GM21576 (cell line): Measurements from ENCODE around the gene SRMS.
"Not testable (repeated sequence)": the region's sequence is repeated elsewhere in the genome, so short reads cannot be mapped to it uniquely, and the experiment has no call there.

ENCODE experiments used
- ATAC-seq: cut with Tn5 transposase; IDR thresholded peaks from one replicate; pipeline ENCODE4 v1.9.1; 2021; ENCODE audit warnings: mild to moderate bottlenecking, moderate library complexity; ENCODE audit not compliant: unreplicated experiment

SRMS gene

DNA sequence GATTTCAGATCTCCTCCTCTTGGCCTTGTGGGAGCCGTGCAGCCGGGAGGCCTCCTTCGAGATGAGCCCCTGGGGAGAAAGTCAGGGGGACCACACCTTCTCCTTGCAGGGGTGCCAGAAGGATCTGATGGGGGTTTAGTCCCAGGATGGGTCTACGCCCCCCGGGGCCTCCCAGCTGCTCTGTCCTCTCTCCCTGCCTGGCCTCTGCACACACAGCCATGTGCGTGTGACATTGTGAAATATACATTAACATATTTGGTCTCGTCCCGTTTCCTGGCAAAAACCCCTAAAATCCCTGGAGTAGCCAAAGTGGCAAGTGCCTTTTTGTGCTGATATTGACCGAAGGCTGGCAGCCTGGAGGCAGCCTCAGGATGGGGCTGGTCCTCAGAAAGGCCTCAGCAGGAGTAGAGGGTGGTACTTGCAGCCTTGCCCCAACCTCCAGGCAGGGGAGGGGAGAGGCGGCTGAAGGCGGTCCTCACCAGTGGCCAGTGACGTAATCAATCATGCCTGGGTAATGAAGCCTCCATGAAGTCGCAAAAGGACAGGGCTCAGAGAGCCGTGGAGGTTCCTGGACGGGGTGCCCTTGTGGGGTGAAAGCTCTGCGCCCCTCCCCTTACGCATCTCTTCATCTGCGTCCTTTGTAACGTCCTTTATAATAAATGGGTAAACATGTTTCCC, 31.6 kb upstream of the SRMS start:
- ATAC-seq, result no peak

DNA sequence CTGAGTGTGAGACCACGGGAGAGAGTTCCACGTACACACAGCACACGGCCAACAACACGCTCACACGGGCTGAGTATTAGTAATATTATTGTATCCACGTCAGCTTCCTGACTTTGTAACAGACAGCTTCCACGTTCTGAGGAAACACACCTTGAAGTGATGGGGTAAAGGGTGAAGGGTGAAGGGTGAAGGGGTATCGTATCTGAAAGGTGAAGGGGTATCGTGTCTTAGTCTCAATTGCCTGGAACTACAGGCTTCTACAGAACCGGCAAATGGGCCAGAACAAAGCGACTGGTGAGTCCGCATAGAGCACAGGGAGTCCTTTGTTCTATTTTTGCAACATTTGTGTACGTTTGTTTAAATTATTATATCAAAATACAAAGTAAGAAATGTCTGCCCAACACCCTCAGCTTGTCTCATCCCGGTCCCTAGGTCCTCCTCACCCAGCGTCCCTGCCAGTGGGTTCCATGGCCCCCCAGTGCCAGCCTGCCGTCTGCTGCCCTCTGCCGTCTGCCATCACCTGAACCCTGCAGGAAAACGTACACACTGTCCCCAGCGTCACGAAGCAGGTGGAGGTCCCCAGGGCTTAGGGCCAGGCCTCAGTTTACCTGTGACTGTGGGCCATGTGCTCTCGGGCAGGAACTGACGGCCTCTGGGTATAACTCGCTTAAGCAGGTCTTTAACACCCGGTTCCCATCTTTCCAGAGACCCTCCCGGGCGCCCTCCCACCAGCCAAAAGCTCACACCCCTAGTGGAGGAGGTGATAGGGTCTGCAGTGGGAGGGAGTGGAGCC, 30.9 kb upstream of the SRMS start:
- no peak for ATAC-seq

DNA sequence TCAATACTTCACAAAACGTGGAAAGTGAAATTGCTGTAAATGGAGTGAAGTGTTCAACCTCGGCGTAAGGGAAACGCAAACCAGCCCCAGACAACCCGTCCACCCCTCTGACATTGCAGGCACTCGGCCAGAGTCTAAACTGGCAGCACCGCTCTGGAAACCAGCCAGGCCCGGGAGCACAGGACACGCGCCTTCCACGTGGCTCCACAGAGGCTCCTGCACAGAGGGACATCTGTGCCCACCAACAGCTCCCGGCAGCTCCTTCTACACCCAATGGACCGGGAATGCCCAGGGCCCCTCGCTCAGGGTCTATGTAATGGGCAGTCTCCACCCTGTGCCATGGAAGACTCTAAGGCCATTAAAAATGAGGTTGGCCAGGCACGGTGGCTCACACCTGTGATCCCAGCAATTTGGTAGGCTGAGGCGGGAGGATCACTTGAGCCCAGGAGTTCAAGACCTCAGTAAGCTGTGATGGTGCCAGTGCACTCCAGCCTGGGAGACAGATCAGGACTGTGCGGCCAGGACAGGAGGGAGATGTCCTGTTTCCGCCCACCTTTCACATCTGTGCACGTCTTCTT, 29.9 kb upstream of the SRMS start:
- no peak for ATAC-seq

DNA sequence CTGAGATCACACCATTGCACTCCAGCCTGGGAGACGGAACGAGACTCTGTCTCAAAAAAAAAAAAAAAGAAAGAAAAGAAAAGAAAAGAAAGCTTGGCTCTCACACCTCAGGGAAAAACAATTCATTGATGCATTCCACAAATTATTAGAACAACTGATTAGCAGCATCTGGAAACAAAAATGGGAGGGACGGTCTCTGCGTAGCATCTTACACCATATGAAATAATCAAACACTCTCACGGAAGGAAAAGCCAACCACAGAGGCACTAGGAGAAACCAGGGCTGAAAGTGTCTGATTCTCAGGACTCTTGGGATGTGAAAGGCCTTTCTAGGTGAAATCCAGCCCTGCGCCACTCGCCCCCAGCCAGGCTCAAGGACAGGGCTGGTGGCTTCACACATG, 28.8 kb upstream of the SRMS start:
- ATAC-seq, result no peak

DNA sequence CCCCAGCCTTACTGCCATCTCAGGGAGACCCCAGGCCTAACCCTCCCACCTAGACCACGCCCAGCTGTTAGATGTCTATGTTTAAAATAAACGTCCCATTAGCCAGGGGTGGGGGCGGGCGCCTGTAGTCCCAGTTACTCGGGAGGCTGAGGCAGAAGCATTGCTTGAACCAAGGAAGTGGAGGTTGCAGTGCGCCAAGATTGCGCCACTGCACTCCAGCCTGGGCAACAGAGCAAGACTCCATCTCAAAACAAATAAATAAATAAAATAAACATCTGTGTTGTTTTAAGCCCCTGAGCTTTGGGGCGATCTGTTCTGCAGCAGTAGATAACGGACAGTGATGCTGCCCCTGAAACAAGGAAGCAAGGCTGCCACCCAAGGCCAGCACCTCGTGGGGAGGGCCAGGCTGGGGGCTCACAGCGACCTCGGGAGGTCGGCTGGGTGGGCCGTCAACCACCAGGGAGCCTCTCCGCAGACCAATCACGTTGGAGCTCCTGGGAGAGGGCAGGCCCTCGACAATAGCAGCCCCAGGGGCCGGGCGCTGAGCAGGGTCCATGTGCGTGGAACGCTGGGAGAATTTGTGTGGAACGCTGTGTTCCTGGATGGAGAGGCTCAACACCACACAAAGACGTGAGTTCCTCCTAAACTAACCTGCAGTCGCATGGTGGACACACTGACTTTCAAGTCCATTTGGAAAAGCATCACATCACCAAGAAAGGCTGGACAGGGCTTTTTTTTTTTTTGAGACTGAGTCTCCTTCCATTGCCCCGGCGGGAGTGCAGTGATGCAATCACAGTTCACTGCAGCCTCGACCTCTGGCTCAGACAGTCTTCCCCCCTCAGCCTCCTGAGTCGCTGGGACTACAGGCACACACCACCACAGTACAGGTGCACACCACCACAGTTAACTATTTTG, 27.5 kb upstream of the SRMS start:
- no peak for ATAC-seq

DNA sequence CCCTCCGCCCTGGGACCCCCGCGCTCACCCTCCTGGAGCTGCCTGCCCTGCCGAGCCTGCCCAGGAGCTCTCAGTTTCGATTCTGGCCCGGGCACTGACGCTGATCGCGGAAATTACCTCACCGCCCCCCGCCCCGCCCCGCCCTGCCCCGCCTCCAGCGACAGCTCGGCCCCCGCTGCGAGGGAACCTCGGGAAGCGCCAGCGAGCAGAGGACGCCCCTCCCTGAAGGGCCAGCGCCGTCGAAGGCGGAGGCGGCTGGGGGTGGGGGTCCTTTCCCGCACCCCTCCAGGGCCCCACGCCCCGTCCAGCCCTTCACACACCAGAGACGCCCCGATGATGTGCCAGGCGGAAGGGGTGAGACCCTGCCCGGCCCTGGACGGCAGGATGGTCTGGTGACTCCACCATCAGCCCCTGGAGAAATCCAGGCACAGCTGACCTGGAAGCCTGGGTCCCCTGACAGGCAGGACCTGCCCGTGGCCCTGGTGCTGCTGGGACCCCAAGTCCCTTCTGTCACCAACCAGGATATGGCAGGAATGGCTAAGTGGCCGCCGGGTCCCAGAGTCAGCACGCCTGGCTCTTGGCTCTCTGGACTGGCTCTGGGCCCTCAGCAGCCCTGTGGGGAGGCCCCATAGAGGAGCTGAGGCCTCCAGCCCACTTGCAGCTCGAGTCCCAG, 26.7 kb upstream of the SRMS start, which contains the start of gene HELZ2:
Gene HELZ2, minus strand, starts transcription at position 84 of the 673 bp plus-strand sequence. CDS start 1,854 bp downstream, outside the sequence.
- ATAC-seq, result no peak

DNA sequence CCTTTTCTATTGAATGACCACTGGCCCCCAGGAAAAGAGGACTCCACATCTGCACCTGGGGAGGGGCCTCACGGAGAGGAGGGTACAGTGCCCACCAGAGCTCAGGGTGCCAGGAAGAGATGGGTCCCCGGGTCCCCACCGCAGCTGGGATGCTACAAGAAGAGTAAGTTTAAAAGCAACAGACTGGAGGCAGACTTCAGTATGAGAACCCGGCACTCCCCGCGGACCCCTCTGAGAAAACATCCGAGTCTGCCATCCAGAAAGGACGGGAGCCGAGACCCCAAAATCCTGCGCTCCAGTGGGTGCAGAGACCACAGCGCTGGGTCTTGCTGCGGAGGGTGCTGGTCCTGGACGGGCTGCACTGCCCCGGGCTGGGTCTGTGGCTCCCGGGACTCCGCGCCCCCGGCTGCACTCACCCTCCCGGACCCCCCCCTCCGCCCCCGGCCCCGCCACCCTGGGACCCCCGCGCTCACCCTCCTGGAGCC, 26.1 kb upstream of the SRMS start:
- ATAC-seq, result no peak

DNA sequence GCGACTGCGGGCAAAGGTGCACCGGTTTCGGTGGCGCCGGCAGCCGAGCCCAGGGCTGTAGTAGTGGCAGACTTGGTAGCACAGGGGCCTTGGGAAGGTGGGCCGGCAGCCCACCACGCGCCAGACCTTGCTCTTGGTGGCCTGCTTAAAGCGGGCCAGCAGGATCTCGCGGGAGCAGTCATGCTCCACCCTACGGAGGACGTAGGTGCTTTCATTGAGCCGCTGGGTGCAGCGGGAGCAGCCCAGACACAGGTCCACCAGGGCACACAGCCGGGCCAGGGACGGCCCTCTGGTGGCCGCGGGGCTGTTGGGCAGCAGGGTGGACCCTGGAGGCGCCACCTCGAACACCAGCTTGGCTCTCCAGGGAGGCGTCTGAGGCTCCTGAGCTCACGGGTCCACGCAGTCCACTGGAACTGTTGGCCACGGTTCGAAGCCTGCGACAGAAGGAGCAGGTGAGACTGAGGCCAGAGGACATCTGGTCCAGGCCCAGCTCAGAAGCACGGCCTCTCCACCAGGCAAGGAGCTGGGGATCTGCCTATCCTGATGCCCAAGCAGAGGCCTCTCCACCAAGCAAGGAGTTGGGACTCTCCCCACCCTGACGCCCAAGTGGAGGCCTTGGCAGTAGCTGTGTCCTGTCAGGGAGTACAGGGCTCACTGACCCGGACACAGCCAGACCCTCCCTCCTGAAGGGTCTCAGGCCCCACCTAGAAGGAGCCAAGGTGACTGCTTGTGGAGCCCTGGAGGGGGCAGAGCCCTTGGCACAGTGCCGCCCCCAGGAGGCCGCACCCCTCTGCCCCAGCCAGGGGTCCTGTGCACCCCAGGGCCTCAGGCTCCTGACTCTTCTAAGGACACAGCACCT, 25.5 kb upstream of the SRMS start:
- ATAC-seq, result no peak

DNA sequence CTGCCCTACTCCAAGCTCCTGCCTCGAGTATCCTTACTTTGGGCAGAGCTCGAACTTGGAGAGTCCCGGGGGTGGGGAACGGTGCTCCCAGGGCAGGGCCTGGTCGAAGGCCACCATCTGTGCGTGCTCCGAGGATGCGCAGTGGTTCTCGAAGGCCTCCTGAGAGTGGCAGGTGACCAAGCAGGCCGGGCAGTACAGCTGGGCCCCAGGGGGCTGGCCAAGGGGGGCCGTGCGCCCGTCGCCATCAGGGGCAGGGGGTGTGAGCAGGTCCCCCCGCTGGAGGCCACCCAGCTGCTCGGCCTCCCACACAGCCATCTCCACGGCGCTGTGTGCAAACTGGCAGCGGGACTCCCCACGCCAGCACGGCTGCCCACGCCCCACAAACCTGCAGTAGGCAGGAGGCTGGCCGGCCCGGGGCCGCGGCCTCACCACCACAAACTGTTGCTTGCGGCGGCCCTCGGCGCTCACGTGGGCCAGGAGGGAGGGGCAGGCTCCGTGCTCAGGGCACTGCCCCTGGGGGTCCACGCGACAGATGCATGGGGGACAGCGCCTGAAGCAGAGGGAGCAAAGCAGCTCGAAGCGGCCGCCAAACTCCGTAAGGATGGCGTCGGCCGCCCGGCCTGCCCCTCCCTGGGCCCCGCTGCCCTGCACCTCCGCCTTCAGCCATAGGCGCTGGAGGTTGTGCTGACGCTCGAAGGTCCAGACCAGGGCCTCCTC, 24.7 kb upstream of the SRMS start:
- ATAC-seq, result no peak

DNA sequence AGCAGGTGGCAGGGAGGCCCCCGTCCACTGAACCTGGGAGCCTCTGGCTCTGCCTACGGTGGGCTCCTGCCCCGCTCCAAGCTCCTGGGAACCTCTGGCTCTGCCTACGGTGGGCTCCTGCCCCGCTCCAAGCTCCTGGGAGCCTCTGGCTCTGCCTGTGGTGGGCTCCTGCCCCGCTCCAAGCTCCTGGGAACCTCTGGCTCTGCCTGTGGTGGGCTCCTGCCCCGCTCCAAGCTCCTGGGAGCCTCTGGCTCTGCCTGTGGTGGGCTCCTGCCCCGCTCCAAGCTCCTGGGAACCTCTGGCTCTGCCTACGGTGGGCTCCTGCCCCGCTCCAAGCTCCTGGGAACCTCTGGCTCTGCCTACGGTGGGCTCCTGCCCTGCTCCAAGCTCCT, 23.5 kb upstream of the SRMS start:
- not testable (repeated sequence) for ATAC-seq

DNA sequence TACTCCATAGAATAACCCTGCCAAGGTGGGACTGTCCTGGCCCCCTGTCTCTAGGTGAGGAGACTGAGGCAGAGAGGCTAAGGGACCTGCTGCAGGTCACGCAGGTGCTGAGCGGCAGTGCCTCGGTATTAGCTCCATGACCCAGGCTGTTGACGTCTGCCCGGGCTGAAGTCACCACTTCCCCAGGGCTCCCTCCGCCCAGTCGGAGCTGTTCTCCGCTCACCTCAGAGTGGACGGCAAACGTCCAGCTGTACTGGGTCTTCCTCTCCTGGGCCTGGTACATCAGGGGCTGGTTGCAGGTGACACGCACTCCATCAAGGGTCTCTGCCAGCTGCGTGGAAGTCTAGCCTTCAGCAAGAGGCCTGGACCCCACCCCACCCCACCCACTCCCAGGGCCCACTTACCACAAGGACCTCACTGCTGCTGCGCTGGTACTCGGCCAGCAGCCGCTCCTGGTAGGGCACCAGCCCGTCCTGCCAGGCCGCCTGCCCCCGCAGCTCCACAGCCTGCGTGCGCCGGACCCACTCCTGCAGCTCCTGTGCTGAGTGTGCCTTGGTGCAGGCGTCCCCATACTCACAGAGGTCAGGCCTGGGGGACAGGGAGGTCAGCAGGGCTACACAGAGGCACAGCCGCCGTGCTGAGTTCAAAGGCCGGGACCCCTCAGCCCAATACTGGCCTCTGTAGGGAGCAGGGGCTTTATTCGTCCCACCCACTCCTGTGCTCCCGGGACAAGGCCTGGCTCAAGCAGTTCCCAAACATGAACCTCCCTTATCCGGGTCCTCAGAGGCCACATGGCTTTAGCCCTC, 22.9 kb upstream of the SRMS start:
- ATAC-seq, result no peak

DNA sequence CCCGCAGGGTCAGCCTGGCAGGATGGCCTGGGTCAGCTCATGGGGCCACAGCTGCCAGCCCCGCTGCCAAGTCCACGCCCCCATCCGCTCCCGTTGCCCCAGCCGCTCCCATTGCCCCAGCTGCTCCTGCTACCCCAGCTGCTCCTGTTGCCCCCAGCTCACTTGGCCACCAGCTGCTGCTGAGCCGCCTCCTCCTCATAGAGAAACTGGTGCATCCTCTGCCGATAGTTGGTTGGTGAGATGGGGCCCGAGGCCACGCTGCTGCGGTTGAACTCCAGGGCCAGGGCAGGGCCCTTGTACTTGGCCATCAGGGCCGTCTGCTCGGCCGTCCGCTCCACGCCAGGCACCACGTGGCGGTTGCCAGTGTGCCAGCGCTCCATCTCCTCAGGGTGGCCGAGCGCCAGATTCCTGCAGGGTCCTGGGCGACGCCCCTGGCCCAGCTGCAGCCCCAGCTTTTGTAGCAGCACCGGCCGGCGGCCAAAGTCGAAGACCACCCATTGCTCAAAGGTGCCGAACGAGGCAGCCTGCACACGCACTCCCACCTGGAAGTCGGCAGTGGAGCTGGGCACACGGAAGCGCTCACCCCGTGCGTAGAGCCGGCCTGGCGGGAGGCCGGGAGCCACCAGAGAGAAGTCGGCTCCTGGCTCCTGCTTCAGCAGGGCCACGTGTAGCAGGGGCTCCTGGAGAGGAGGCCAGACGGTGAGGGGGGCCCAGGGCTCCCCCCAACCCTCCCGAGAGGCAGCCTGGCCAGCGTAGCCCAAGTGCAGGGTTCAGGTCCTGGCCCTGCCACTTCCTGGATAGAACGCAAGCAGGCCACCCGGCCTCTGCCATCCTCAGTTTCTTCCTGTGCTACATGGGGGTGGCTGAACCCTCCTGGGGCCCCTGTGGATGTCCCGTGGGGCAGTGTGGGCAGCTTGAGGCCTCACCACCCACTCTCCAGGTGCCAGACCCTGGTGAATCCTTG, 21.7 kb upstream of the SRMS start:
- no peak for ATAC-seq

DNA sequence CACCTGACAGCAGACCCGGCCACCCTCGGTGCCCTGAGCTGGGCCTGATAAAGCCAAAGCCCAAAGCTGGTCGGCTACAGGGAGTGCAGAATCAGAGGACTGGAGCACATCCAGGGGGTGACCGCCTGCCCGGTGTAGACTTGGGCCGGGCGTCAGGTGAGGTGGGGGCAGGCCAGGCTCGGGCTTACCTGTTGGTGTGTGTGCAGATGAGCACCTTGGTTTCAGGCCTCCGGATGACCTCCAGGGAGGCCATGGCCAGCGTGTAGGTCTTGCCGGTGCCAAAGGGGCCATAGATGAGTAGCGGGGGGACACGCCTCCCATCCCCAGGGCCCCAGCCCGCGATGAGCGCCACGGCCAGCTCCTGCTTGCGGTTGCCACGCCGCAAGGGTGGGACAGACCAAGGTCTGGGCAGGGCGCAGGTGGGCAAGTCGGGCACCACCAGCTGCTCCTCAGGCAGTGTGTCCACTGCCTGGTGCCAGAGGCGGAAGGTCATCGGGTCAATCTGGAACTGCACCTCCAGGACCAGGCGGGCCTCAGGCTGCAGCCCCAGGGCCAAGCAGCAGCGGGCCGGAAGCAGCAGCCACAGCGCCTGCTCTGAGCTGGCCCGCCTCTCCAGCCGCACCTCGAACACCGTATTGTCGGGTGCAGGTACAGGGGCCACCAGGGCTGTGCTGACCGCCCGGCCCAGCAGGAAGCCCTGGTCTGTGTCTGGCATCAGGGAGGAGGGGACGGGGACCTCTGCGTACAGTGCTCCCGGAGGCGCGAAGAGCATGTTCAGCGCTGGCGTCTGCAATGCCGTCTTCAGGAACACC, 20.8 kb upstream of the SRMS start:
- peak; percentile 13 for ATAC-seq

DNA sequence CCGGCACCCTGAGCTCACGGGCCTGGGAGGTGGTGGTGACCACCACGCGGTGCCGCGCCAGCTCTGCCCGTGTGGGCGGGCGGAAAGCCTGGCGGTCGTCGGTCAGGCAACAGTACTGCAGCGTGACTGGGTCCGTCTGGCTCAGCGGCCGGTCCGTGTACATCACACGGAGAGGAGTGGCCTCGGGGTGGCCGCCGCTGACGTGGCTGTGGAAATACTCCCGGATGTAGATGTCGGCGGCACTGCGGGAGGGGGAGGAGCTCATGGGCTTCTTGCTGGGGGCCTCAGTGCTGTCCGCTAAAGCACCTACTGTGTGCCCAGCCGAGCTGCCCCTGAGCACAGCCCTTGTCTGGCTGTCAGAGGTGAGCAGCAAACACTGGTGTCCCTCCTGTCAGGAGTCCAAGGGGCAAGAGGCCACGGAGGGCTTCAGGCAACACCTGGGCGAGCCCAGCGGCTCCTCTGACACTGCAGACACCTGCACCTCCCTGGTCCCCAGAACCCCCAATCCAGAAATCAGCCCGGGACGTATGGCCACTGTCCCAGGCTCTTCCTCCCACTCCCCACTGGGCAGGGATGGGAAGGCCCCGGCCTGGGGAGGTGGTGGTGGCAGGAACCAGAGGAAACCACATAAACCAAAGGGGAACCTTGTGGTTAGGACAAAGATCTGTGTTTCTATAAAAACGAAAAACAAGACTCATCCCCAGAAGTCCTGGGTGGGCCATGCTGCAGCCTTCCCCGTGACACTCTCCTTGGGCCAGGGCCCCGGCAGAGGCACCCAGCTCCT, 20.0 kb upstream of the SRMS start:
- peak; percentile 56 for ATAC-seq

DNA sequence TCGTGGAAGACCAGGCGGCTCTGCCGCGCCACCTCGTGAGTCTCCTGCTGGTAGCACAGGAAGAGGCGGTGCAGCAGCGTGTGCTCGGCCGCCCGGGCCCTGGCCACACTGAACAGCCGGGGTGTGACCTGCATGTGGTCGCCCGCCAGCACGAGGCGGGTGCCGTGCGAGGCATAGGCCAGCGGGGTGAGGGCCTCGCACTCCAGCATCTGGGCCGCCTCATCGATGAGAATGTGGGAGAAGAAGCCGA, 19.5 kb upstream of the SRMS start:
- no peak for ATAC-seq
